GM23338 (cell line): ENCODE data around the gene FDX1.

Experiments
- CTCF ChIP-seq, 2 experiments: fragments of 200-600 bp in 1 of 2; sonication (generic) in 1 of 2; conservative IDR thresholded peaks; 2 replicates each; pipeline versions ENCODE4 v1.5.1 to v1.6.1; 2016 to 2017; ENCODE audit warnings: antibody characterized with exemption in 2 of 2, low read depth in 2 of 2, mild to moderate bottlenecking in 2 of 2, moderate library complexity in 1 of 2
- POLR2AphosphoS5 ChIP-seq: IDR thresholded peaks from 2 replicates; pipeline ENCODE4 v1.6.1; 2016; ENCODE audit warnings: antibody characterized with exemption, low read depth
- REST ChIP-seq: IDR thresholded peaks from one replicate; pipeline ENCODE4 v1.6.1; 2018; ENCODE audit warnings: antibody characterized with exemption; ENCODE audit not compliant: unreplicated experiment
- TF ChIP-seq, protein P1 (sequence below): IDR thresholded peaks from 2 replicates; pipeline ENCODE4 v1.6.1; 2016; ENCODE audit warnings: antibody characterized with exemption

DNA sequence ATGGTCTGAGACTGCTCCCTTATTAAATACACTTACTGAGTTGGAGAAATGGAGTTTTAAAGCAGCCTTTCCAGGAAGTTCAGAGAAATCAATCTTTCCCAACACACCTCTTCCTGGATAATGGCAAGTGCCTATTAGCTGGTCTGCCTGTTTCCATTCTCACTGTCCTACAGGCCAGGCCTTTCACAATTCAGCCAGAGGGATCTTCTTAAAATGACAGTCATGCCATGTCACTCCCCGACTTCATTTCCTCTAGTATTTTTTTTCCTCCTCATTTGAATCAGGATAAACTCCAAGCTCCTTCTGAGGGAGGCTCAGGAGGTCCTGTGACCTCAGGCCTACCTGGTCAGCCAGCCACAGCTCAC lies 62.6 kb downstream of the FDX1 start:
- TF ChIP-seq CTCF (conservative IDR thresholded peaks at IDR 0.05; ENCODE audit: low read depth in 2 of 2) (no peak), POLR2AphosphoS5 (no peak), REST (no peak)
- TF ChIP-seq, protein P1, sequence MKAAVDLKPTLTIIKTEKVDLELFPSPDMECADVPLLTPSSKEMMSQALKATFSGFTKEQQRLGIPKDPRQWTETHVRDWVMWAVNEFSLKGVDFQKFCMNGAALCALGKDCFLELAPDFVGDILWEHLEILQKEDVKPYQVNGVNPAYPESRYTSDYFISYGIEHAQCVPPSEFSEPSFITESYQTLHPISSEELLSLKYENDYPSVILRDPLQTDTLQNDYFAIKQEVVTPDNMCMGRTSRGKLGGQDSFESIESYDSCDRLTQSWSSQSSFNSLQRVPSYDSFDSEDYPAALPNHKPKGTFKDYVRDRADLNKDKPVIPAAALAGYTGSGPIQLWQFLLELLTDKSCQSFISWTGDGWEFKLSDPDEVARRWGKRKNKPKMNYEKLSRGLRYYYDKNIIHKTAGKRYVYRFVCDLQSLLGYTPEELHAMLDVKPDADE, result no peak
